K562 (cell line): ENCODE data around the gene RAD51D. TPM values are rescaled to one million over a fixed set of nuclear protein-coding genes. Genes with fewer than 3 reads are reported as not detected.

Experiments used
- FIP1L1 ChIP-seq: fragments of 200-400 bp; formaldehyde crosslinking; IDR thresholded peaks from 2 replicates; pipeline ENCODE4 v1.6.1; 2018; ENCODE audit warnings: mild to moderate bottlenecking, low read depth, low read length; ENCODE audit not compliant: poor library complexity, severe bottlenecking
- HDAC2 ChIP-seq: fragments of 450-650 bp; IDR thresholded peaks from 2 replicates; pipeline ENCODE4 v1.6.1; 2016; ENCODE audit warnings: mild to moderate bottlenecking
- HES1 ChIP-seq: fragments of 450-650 bp; IDR thresholded peaks from 2 replicates; pipeline ENCODE4 v1.6.1; 2016; ENCODE audit warnings: low read depth, mild to moderate bottlenecking, moderate library complexity
- HINFP ChIP-seq: fragments of 450-650 bp; conservative IDR thresholded peaks from 2 replicates; pipeline ENCODE4 v1.6.1; 2016; ENCODE audit warnings: missing genetic modification characterization, low read depth, mild to moderate bottlenecking, control low read depth, missing compliant biosample characterization
- MAX ChIP-seq: sonication (generic); formaldehyde crosslinking; IDR thresholded peaks from 2 replicates; pipeline ENCODE4 v1.9.0; 2022; ENCODE audit warnings: mild to moderate bottlenecking, missing genetic modification reagents
- POLR2H ChIP-seq: IDR thresholded peaks from 2 replicates; pipeline ENCODE4 v1.6.1; 2016; ENCODE audit warnings: missing genetic modification characterization, low read depth, mild to moderate bottlenecking, control low read depth, missing compliant biosample characterization, moderate library complexity
- REST ChIP-seq, 2 experiments: fragments of 450-650 bp; formaldehyde crosslinking in 1 of 2; IDR thresholded peaks; 2 replicates each; pipeline versions ENCODE4 v1.4.0 to v1.6.1; 2014 to 2020; ENCODE audit warnings: mild to moderate bottlenecking in 2 of 2, borderline replicate concordance in 1 of 2, low read depth in 1 of 2
- STAG1 ChIP-seq: sonication (generic); formaldehyde crosslinking; IDR thresholded peaks from 2 replicates; pipeline ENCODE4 v1.5.0; 2020; ENCODE audit warnings: missing genetic modification reagents, borderline replicate concordance
- ZNF644 ChIP-seq: fragments of 200-800 bp; sonication (Bioruptor generic); IDR thresholded peaks from 2 replicates; pipeline ENCODE4 v1.6.1; 2016; ENCODE audit warnings: low read depth, missing genetic modification characterization, missing compliant biosample characterization
- polyA plus RNA-seq, 8 experiments: library from polyadenylated mRNA; depleted of rRNA in 4 of 8; stranded (reverse) in 5 of 8; unstranded in 3 of 8; fragments of >200 nt; fragmentation: Nextera tagmentation in 2 of 8; fragmentation: Illumina TruSeq in 1 of 8; extraction: Ambion mirVana in 2 of 8; extraction: Trizol in 1 of 8; gene quantifications; 2 replicates each; pipeline versions ENCODE4 v1.2.1 to v1.2.3, GENCODE V29; 2011 to 2014; ENCODE audit warnings: inconsistent platforms in 1 of 8, missing spikeins in 1 of 8
- total RNA-seq, 7 experiments: library from RNA; depleted of rRNA in 6 of 7; stranded (reverse); fragments of >200 nt in 6 of 7; fragmentation: Illumina TruSeq in 2 of 7; extraction: Trizol in 2 of 7; gene quantifications; 2 replicates each; pipeline versions ENCODE4 v1.2.1 to v1.2.3, GENCODE V29; 2011 to 2021; ENCODE audit warnings: low replicate concordance in 1 of 7
- TF ChIP-seq, protein P1 (sequence below), 3 experiments: fragments of 200-800 bp in 1 of 3; sonication (Bioruptor generic) in 1 of 3; sonication (generic) in 1 of 3; formaldehyde crosslinking in 1 of 3; IDR thresholded peaks; 2 replicates each; pipeline versions ENCODE4 v1.6.1 to v1.8.0; 2016 to 2022; ENCODE audit warnings: mild to moderate bottlenecking in 2 of 3, missing compliant biosample characterization in 2 of 3, missing genetic modification characterization in 2 of 3, missing genetic modification reagents in 1 of 3
- TF ChIP-seq, protein P2 (sequence below): fragments of 450-650 bp; IDR thresholded peaks from 2 replicates; pipeline ENCODE4 v1.6.1; 2017; ENCODE audit warnings: antibody characterized with exemption

Gene RAD51D
- total and polyA plus RNA-seq, 9 of the 15 experiments (the other 6 are each of a cell fraction or from before 2014, with no cell fraction given): 2.2 to 16.9 (median 8.7) TPM

DNA sequence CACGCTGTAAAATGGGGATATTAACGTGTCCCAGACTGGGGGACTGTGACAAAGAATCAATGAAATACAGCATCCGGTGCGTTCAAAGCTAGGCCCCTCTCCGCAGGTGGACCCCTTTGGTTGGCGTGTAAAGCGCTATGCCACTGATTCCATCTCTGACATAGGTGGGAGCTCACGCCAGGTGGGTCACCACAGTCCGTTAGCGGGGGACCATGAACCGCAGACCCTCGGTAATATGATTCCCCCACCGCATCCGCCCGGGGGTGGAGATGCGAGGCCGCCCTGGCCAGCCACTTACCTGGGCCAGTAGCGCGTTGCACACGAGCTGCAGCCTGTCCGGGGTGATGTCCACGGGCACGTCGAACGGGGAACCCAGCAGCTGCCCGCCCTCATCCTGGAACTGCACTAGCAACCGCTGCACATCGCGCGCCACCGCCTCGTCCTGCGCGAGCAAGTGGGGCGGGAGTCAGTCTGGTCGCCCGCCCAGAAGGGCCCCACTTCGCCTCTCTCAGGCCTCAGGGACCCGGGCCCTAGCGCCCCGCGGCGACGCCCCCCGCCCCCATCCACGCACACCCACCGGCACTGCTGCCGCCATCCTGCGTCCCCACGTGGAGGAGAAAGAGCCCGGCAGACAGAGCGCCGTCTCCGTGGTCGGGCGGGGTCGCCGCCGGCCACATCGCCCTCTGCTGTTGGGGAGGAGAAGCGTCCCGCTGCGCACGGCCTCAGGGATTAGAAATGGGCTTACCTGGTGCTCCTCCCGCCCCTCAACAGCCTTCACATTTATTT, 22.2 kb upstream of the RAD51D start, which contains the start of gene NLE1 (continued):
- TF ChIP-seq, protein P1, sequence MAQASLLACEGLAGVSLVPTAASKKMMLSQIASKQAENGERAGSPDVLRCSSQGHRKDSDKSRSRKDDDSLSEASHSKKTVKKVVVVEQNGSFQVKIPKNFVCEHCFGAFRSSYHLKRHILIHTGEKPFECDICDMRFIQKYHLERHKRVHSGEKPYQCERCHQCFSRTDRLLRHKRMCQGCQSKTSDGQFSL (CRISPR knock-in tag; IDR thresholded peaks at IDR 0.05): no peak
- TF ChIP-seq, protein P1 (tag; IDR thresholded peaks at IDR 0.05): no peak
- TF ChIP-seq FIP1L1 (peak; percentile 82), HINFP (tag) (no peak), STAG1 (CRISPR knock-in tag) (no peak), MAX (peak; percentile 95), ZNF644 (tag) (no peak), REST (IDR thresholded peaks at IDR 0.05; ENCODE audit: borderline replicate concordance) (peak; percentile 19; the same call in 1 of the 2 replicates), REST (CRISPR knock-in tag; IDR thresholded peaks at IDR 0.05; ENCODE audit: low read depth) (no peak), HES1 (no peak), HDAC2 (peak; percentile 96), POLR2H (no peak)
- TF ChIP-seq, protein P2, sequence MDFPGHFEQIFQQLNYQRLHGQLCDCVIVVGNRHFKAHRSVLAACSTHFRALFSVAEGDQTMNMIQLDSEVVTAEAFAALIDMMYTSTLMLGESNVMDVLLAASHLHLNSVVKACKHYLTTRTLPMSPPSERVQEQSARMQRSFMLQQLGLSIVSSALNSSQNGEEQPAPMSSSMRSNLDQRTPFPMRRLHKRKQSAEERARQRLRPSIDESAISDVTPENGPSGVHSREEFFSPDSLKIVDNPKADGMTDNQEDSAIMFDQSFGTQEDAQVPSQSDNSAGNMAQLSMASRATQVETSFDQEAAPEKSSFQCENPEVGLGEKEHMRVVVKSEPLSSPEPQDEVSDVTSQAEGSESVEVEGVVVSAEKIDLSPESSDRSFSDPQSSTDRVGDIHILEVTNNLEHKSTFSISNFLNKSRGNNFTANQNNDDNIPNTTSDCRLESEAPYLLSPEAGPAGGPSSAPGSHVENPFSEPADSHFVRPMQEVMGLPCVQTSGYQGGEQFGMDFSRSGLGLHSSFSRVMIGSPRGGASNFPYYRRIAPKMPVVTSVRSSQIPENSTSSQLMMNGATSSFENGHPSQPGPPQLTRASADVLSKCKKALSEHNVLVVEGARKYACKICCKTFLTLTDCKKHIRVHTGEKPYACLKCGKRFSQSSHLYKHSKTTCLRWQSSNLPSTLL: no peak
